CD8-positive, alpha-beta memory T cell (primary cell): ENCODE measurements around the gene CFAP65. TPM values are rescaled to one million over a fixed set of nuclear protein-coding genes. Genes with fewer than 3 reads are reported as not detected.

Source experiments
- CTCF ChIA-PET: fragments of 350-600 bp; sonication (Branson Sonifier 250); formaldehyde crosslinking; loops from one replicate; lab custom pipeline; 2021; ENCODE audit warnings: antibody characterized with exemption; lab: Charles Lee
- POLR2A ChIA-PET: fragments of 350-600 bp; sonication (Branson Sonifier 250); formaldehyde crosslinking; loops from one replicate; lab custom pipeline; 2021; ENCODE audit warnings: antibody characterized with exemption; lab: Charles Lee
- DNase-seq, 5 donors: peaks; one replicate each; pipeline versions ENCODE4 v3.0.0 to v3.0.0-alpha.2; 2020 to 2022; ENCODE audit warnings: mixed read lengths in 1 of 5
- H3K27ac ChIP-seq: one replicate; pipeline ENCODE4 v1.7.0; 2013; ENCODE audit warnings: low read depth, mild to moderate bottlenecking, low read length, moderate library complexity
- H3K27me3 ChIP-seq: 2 replicates; pipeline ENCODE4 v1.7.0; 2013; ENCODE audit warnings: low read length, mild to moderate bottlenecking; ENCODE audit not compliant: insufficient read depth, poor library complexity, severe bottlenecking
- H3K36me3 ChIP-seq: 2 replicates; pipeline ENCODE4 v1.7.0; 2013; ENCODE audit warnings: mild to moderate bottlenecking, low read length, moderate library complexity; ENCODE audit not compliant: insufficient read depth
- H3K4me1 ChIP-seq: 2 replicates; pipeline ENCODE4 v1.7.0; 2013; ENCODE audit warnings: mild to moderate bottlenecking, low read length, moderate library complexity; ENCODE audit not compliant: insufficient read depth
- H3K4me3 ChIP-seq: 2 replicates; pipeline ENCODE4 v1.7.0; 2013; ENCODE audit warnings: mild to moderate bottlenecking, low read length
- H3K9me3 ChIP-seq: 2 replicates; pipeline ENCODE4 v1.7.0; 2013; ENCODE audit warnings: mild to moderate bottlenecking, low read length
- H3K27ac Mint-ChIP-seq, 8 donors: one replicate each; pipeline ENCODE4 v1.8.0; 2020 to 2021; ENCODE audit warnings: mixed read lengths in 8 of 8, mild to moderate bottlenecking in 6 of 8, inconsistent platforms in 3 of 8, moderate library complexity in 3 of 8
- H3K27me3 Mint-ChIP-seq, 2 donors: one replicate each; pipeline ENCODE4 v1.8.0; 2020 to 2021; ENCODE audit warnings: mixed read lengths in 2 of 2, mild to moderate bottlenecking in 1 of 2, moderate library complexity in 1 of 2
- H3K36me3 Mint-ChIP-seq, 3 donors: one replicate each; pipeline ENCODE4 v1.8.0; 2020 to 2021; ENCODE audit warnings: mixed read lengths in 3 of 3, inconsistent platforms in 1 of 3, mild to moderate bottlenecking in 1 of 3
- H3K4me1 Mint-ChIP-seq, 3 donors: one replicate each; pipeline ENCODE4 v1.8.0; 2020 to 2021; ENCODE audit warnings: mixed read lengths in 3 of 3, inconsistent platforms in 1 of 3, mild to moderate bottlenecking in 1 of 3
- H3K4me3 Mint-ChIP-seq, 7 donors: one replicate each; pipeline ENCODE4 v1.8.0; 2020 to 2021; ENCODE audit warnings: mixed read lengths in 7 of 7, mild to moderate bottlenecking in 6 of 7, moderate library complexity in 4 of 7, inconsistent platforms in 2 of 7
- H3K9me3 Mint-ChIP-seq, 5 donors: one replicate each; pipeline ENCODE4 v1.8.0; 2020 to 2022; ENCODE audit warnings: mixed read lengths in 5 of 5, mild to moderate bottlenecking in 3 of 5, moderate library complexity in 2 of 5, inconsistent platforms in 1 of 5
- polyA plus RNA-seq: library from polyadenylated mRNA; unstranded; fragments of 300-500 nt; fragmentation: Illumina TruSeq; gene quantifications from one replicate; pipeline ENCODE4 v1.2.3, GENCODE V29; 2021
- total RNA-seq, 2 experiments: library from RNA; stranded (reverse); gene quantifications; one replicate each; pipeline ENCODE4 v1.2.3, GENCODE V29; 2021

The CFAP65 gene
- total and polyA plus RNA-seq, 3 experiments from 2014 or later = not detected

- Histone ChIP-seq H3K4me1 (peaks cover 11% of the 10 kb centered on the region), H3K27me3 (peaks cover 35% of the 10 kb centered on the region), H3K27ac (no peak overlapping the region), H3K9me3 (no peaks in the 10 kb centered on the region), H3K4me3 (no peak overlapping the region), H3K36me3 (no peaks in the 10 kb centered on the region)
- Mint-ChIP-seq H3K4me1 (peaks cover 10 to 30% (median 18%) of the 10 kb centered on the region in 3 donors), H3K36me3 (no peaks in the 10 kb centered on the region), H3K27me3 (peaks cover 48 to 73% of the 10 kb centered on the region in 2 donors), H3K27ac (no peak overlapping the region), H3K9me3 (peaks cover 0 to 4% (median 0%) of the 10 kb centered on the region in 5 donors), H3K4me3 (no peak overlapping the region)
- POLR2A ChIA-PET = no interaction called here
- DNase-seq = no peak
- CTCF ChIA-PET = interaction anchor here (1.0 to 2.8 kb wide), 3 partner anchors 23 to 81 kb away, joined by 5 to 9 read pairs (median 5); no protein-coding TSS in a partner anchor
These were observed 83.6 kb downstream of the CFAP65 start for GRCh38 chr2:218957671-218958070.

- peaks cover 7 to 17% (median 14%) of the 10 kb centered on the region in 3 donors for H3K4me1 Mint-ChIP-seq
- Histone ChIP-seq H3K27me3 (peaks cover 22% of the 10 kb centered on the region), H3K4me3 (no peak overlapping the region), H3K9me3 (no peaks in the 10 kb centered on the region), H3K4me1 (peaks cover 8% of the 10 kb centered on the region), H3K36me3 (no peaks in the 10 kb centered on the region), H3K27ac (no peak overlapping the region)
- peaks cover 0 to 4% (median 0%) of the 10 kb centered on the region in 5 donors for H3K9me3 Mint-ChIP-seq
- no peak for DNase-seq
- H3K4me3 Mint-ChIP-seq = no peak overlapping the region
- H3K27ac Mint-ChIP-seq = no peak overlapping the region
- ChIA-PET POLR2A (no interaction called here), CTCF (no interaction called here)
- H3K27me3 Mint-ChIP-seq = peaks cover 42 to 74% of the 10 kb centered on the region in 2 donors
- no peaks in the 10 kb centered on the region for H3K36me3 Mint-ChIP-seq
These were observed 85.3 kb downstream of the CFAP65 start for GRCh38 chr2:218956039-218956438.

GRCh38 chr2:218954541-218955300 lies 86.6 kb downstream of the CFAP65 start:
- Histone ChIP-seq H3K9me3 (no peaks in the 10 kb centered on the region), H3K27ac (no peak overlapping the region), H3K27me3 (peaks cover 16% of the 10 kb centered on the region), H3K4me1 (no peaks in the 10 kb centered on the region), H3K4me3 (no peak overlapping the region), H3K36me3 (no peaks in the 10 kb centered on the region)
- CTCF ChIA-PET = no interaction called here
- no peaks in the 10 kb centered on the region for H3K36me3 Mint-ChIP-seq
- peaks cover 41 to 84% of the 10 kb centered on the region in 2 donors for H3K27me3 Mint-ChIP-seq
- no peak overlapping the region for H3K27ac Mint-ChIP-seq
- peaks cover 0 to 4% (median 0%) of the 10 kb centered on the region in 5 donors for H3K9me3 Mint-ChIP-seq
- peaks cover 3 to 12% (median 10%) of the 10 kb centered on the region in 3 donors for H3K4me1 Mint-ChIP-seq
- POLR2A ChIA-PET = no interaction called here
- no peak for DNase-seq
- H3K4me3 Mint-ChIP-seq = no peak overlapping the region

- Mint-ChIP-seq H3K4me3 (no peak overlapping the region), H3K27me3 (peaks cover 35 to 78% of the 10 kb centered on the region in 2 donors), H3K4me1 (peaks cover 0 to 2% (median 0%) of the 10 kb centered on the region in 3 donors), H3K27ac (no peak overlapping the region), H3K9me3 (peaks cover 0 to 4% (median 0%) of the 10 kb centered on the region in 5 donors), H3K36me3 (no peaks in the 10 kb centered on the region)
- DNase-seq = no peak
- ChIA-PET CTCF (no interaction called here), POLR2A (no interaction called here)
- Histone ChIP-seq H3K4me3 (no peak overlapping the region), H3K36me3 (no peaks in the 10 kb centered on the region), H3K27me3 (peaks cover 6% of the 10 kb centered on the region), H3K4me1 (no peaks in the 10 kb centered on the region), H3K9me3 (no peaks in the 10 kb centered on the region), H3K27ac (no peak overlapping the region)
These were observed 87.9 kb downstream of the CFAP65 start for GRCh38 chr2:218953366-218953954.

Other genes with a start within 250 kb of the CFAP65 start
- not detected for gene PRKAG3, start 209.7 kb downstream of the CFAP65 start, total RNA-seq
- gene PRKAG3, start 209.7 kb downstream of the CFAP65 start, polyA plus RNA-seq = not detected
- gene WNT6, start 181.7 kb downstream of the CFAP65 start, total RNA-seq = under 1 TPM; 0.27 to 0.42 TPM
- gene WNT6, start 181.7 kb downstream of the CFAP65 start, polyA plus RNA-seq = 0.39 TPM
- 1 to 10 TPM; 1.0 to 1.5 TPM for gene WNT10A, start 160.7 kb downstream of the CFAP65 start, total RNA-seq
- gene WNT10A, start 160.7 kb downstream of the CFAP65 start, polyA plus RNA-seq = 1.1 TPM
- gene CDK5R2, start 81.8 kb downstream of the CFAP65 start, total RNA-seq = not detected
- not detected for gene CDK5R2, start 81.8 kb downstream of the CFAP65 start, polyA plus RNA-seq
- not detected for gene FEV, start 56.3 kb downstream of the CFAP65 start, total RNA-seq
- gene FEV, start 56.3 kb downstream of the CFAP65 start, polyA plus RNA-seq = not detected
- not detected for gene CRYBA2, start 48.1 kb downstream of the CFAP65 start, total RNA-seq
- gene CRYBA2, start 48.1 kb downstream of the CFAP65 start, polyA plus RNA-seq = not detected
- not detected for gene IHH, start 19.4 kb upstream of the CFAP65 start, total RNA-seq
- not detected for gene IHH, start 19.4 kb upstream of the CFAP65 start, polyA plus RNA-seq
- gene NHEJ1, start 119.3 kb upstream of the CFAP65 start, total RNA-seq = 10 to 100 TPM; 22.4 to 24.5 TPM
- 26.3 TPM for gene NHEJ1, start 119.3 kb upstream of the CFAP65 start, polyA plus RNA-seq
- gene SLC23A3, start 128.5 kb upstream of the CFAP65 start, total RNA-seq = 1 to 10 TPM; 2.3 to 2.6 TPM
- not detected for gene SLC23A3, start 128.5 kb upstream of the CFAP65 start, polyA plus RNA-seq
- 10 to 100 TPM; 66.2 to 67.0 TPM for gene CNPPD1, start 135.4 kb upstream of the CFAP65 start, total RNA-seq
- gene CNPPD1, start 135.4 kb upstream of the CFAP65 start, polyA plus RNA-seq = 74.3 TPM
- gene RETREG2, start 136.8 kb upstream of the CFAP65 start, total RNA-seq = 10 to 100 TPM; 67.6 to 76.1 TPM
- 65.9 TPM for gene RETREG2, start 136.8 kb upstream of the CFAP65 start, polyA plus RNA-seq
- 10 to 100 TPM; 32.4 to 36.8 TPM for gene ZFAND2B, start 165.3 kb upstream of the CFAP65 start, total RNA-seq
- 86.0 TPM for gene ZFAND2B, start 165.3 kb upstream of the CFAP65 start, polyA plus RNA-seq
- 10 to 100 TPM; 22.1 to 22.8 TPM for gene ABCB6, start 177.4 kb upstream of the CFAP65 start, total RNA-seq
- gene ABCB6, start 177.4 kb upstream of the CFAP65 start, polyA plus RNA-seq = 2.1 TPM
- gene ATG9A, start 188.1 kb upstream of the CFAP65 start, total RNA-seq = 10 to 100 TPM; 46.1 to 52.9 TPM
- 32.0 TPM for gene ATG9A, start 188.1 kb upstream of the CFAP65 start, polyA plus RNA-seq
- gene ANKZF1, start 188.3 kb upstream of the CFAP65 start, total RNA-seq = 10 to 100 TPM; 72.4 to 76.0 TPM
- gene ANKZF1, start 188.3 kb upstream of the CFAP65 start, polyA plus RNA-seq = 32.5 TPM
- 1 to 10 TPM; 2.6 to 3.5 TPM for gene GLB1L, start 203.9 kb upstream of the CFAP65 start, total RNA-seq
- gene GLB1L, start 203.9 kb upstream of the CFAP65 start, polyA plus RNA-seq = 0.99 TPM
- gene STK16, start 204.0 kb upstream of the CFAP65 start, total RNA-seq = 10 to 100 TPM; 23.0 to 26.1 TPM
- gene STK16, start 204.0 kb upstream of the CFAP65 start, polyA plus RNA-seq = 18.6 TPM
- not detected for gene TUBA4B, start 211.7 kb upstream of the CFAP65 start, total RNA-seq
- gene TUBA4B, start 211.7 kb upstream of the CFAP65 start, polyA plus RNA-seq = not detected
- gene TUBA4A, start 212.4 kb upstream of the CFAP65 start, total RNA-seq = 100 to 1,000 TPM; 175 to 178 TPM
- 234 TPM for gene TUBA4A, start 212.4 kb upstream of the CFAP65 start, polyA plus RNA-seq
- 10 to 100 TPM; 48.5 to 56.4 TPM for gene DNAJB2, start 237.8 kb upstream of the CFAP65 start, total RNA-seq
- 5.9 TPM for gene DNAJB2, start 237.8 kb upstream of the CFAP65 start, polyA plus RNA-seq